Left forelimb (tissue), 1 donor: ENCODE results near the gene BGLAP.

Source experiments
- DNase-seq: peaks from one replicate; pipeline ENCODE4 v3.0.0-alpha.2; 2018; ENCODE audit warnings: low spot score

BGLAP gene

GRCh38 chr1:156226782-156227181 lies 15.2 kb upstream of the BGLAP start:
- no peak for DNase-seq

GRCh38 chr1:156228501-156228900 lies 13.5 kb upstream of the BGLAP start:
- DNase-seq = no peak

- no peak for DNase-seq
Observed at GRCh38 chr1:156229809-156230472, 12.0 kb upstream of the BGLAP start.

GRCh38 chr1:156230473-156230837 lies 11.5 kb upstream of the BGLAP start:
- DNase-seq = no peak

- no peak for DNase-seq
Observed at GRCh38 chr1:156232201-156232894, 9.6 kb upstream of the BGLAP start.

- DNase-seq = no peak
Observed at GRCh38 chr1:156233426-156234127, 8.4 kb upstream of the BGLAP start.

- DNase-seq = no peak
Observed at GRCh38 chr1:156236164-156236563, 5.8 kb upstream of the BGLAP start.

- DNase-seq = no peak
Observed at GRCh38 chr1:156238248-156238647, 3.7 kb upstream of the BGLAP start.

GRCh38 chr1:156241311-156241811 lies 623 bp upstream of the BGLAP start:
- DNase-seq = no peak

- no peak for DNase-seq
Observed at GRCh38 chr1:156242738-156243137, 754 bp downstream of the BGLAP start.

- no peak for DNase-seq
Observed at GRCh38 chr1:156244126-156244525, 2.1 kb downstream of the BGLAP start.

- DNase-seq = no peak
Observed at GRCh38 chr1:156244712-156245111, 2.7 kb downstream of the BGLAP start.

GRCh38 chr1:156245451-156246232 lies 3.7 kb downstream of the BGLAP start:
- DNase-seq = no peak

- DNase-seq = no peak
Observed at GRCh38 chr1:156246241-156246780, 4.3 kb downstream of the BGLAP start.

GRCh38 chr1:156246781-156247459 lies 4.9 kb downstream of the BGLAP start:
- DNase-seq = no peak

GRCh38 chr1:156247460-156248322 lies 5.7 kb downstream of the BGLAP start, which contains the start of gene PAQR6:
TSS of gene PAQR6 (minus strand) at chr1:156248056. CDS start at chr1:156246731, 1,325 bp downstream.
- no peak for DNase-seq

- no peak for DNase-seq
Observed at GRCh38 chr1:156248323-156248683, 6.3 kb downstream of the BGLAP start.

GRCh38 chr1:156249593-156249992 lies 7.6 kb downstream of the BGLAP start:
- DNase-seq = no peak

GRCh38 chr1:156251527-156251926 lies 9.5 kb downstream of the BGLAP start:
- DNase-seq = no peak

GRCh38 chr1:156253634-156254033 lies 11.7 kb downstream of the BGLAP start:
- DNase-seq = no peak
